RWPE1 (cell line): ENCODE data around the gene OR1M1.
A peak's percentile ranks its signal among the peaks of the same experiment; 100 is the strongest.

Experiments used
- CTCF ChIA-PET: fragments of 350-600 bp; sonication (Branson Sonifier 250); formaldehyde crosslinking; extraction: SDS; loops from one replicate; lab custom pipeline; 2021; lab: Yijun Ruan, JAX
- POLR2A ChIA-PET: fragments of 400-600 bp; formaldehyde crosslinking; extraction: SDS; loops from one replicate; lab custom pipeline; 2020; ENCODE audit warnings: antibody characterized with exemption; ENCODE audit not compliant: low non-redundant PET; lab: Yijun Ruan, JAX
- DNase-seq: peaks from one replicate; pipeline ENCODE4 v3.0.0; 2012; ENCODE audit warnings: low spot score
- H3K27ac ChIP-seq: fragments of 450-650 bp; 2 replicates; pipeline ENCODE4 v1.5.1; 2017
- CTCF ChIP-seq: fragments of 450-650 bp; conservative IDR thresholded peaks from 2 replicates; pipeline ENCODE4 v1.5.1; 2017; ENCODE audit warnings: low read depth, mild to moderate bottlenecking

The OR1M1 gene

GRCh38 chr19:9086761-9087160 is at the start of gene OR1M1:
OR1M1 (plus strand) TSS chr19:9087061; CDS start chr19:9093245, 6,184 bp downstream.
- POLR2A ChIA-PET, result no interaction called here
- TF ChIP-seq CTCF, result no peak
- no peak within 1 kb of the TSS for H3K27ac ChIP-seq
- CTCF ChIA-PET, result interaction anchor here (0.6 kb wide), 2 partner anchors 41 to 177 kb away, joined by 4 to 6 read pairs; no protein-coding TSS in a partner anchor
- no peak for DNase-seq

- H3K27ac ChIP-seq, result no peak overlapping the region
These were observed 49.3 kb upstream of the OR1M1 start for GRCh38 chr19:9037400-9038062.

GRCh38 chr19:9039728-9040127 is 47.1 kb upstream of the OR1M1 start:
- no peak for TF ChIP-seq CTCF
- no peak overlapping the region for H3K27ac ChIP-seq
- CTCF ChIA-PET, result no interaction called here
- peak; percentile 60 for DNase-seq
- POLR2A ChIA-PET, result no interaction called here

More at GRCh38 chr19:9037400-9038062, 49.3 kb upstream of the OR1M1 start:
- TF ChIP-seq CTCF, result no peak
- CTCF ChIA-PET, result interaction anchor here (0.7 kb wide), 1 partner anchor 34 kb away, joined by 3 read pairs; no protein-coding TSS in a partner anchor
- POLR2A ChIA-PET, result no interaction called here
- no peak for DNase-seq

- ChIA-PET CTCF (no interaction called here), POLR2A (no interaction called here)
- DNase-seq, result peak; percentile 20
These were observed 46.7 kb upstream of the OR1M1 start for GRCh38 chr19:9040131-9040530.

GRCh38 chr19:9041023-9041422 is 45.8 kb upstream of the OR1M1 start:
- TF ChIP-seq CTCF, result no peak
- CTCF ChIA-PET, result interaction anchor here (0.6 kb wide), 1 partner anchor 687 kb away, joined by 6 read pairs; no protein-coding TSS in a partner anchor
- H3K27ac ChIP-seq, result no peak overlapping the region
- POLR2A ChIA-PET, result no interaction called here
- no peak for DNase-seq

More at GRCh38 chr19:9040131-9040530, 46.7 kb upstream of the OR1M1 start:
- H3K27ac ChIP-seq, result no peak overlapping the region
- no peak for TF ChIP-seq CTCF

GRCh38 chr19:9043524-9043923 is 43.3 kb upstream of the OR1M1 start:
- TF ChIP-seq CTCF, result no peak
- no peak for DNase-seq
- ChIA-PET CTCF (no interaction called here), POLR2A (no interaction called here)
- no peak overlapping the region for H3K27ac ChIP-seq
